K562 (cell line): ENCODE measurements around the gene FRMD3.

Experiments
- ETV1 ChIP-seq: fragments of 450-650 bp; conservative IDR thresholded peaks from 2 replicates; pipeline ENCODE4 v1.6.1; 2016; ENCODE audit warnings: missing genetic modification characterization, control low read depth, low read depth, missing compliant biosample characterization
- RBBP5 ChIP-seq: fragments of 200-600 bp; sonication (generic); IDR thresholded peaks from 2 replicates; pipeline ENCODE4 v1.6.1; 2012; ENCODE audit warnings: borderline replicate concordance, mild to moderate bottlenecking, low read length, control low read depth, inconsistent platforms; ENCODE audit not compliant: insufficient read depth, poor library complexity, severe bottlenecking
- ZNF133 ChIP-seq: fragments of 250-450 bp; sonication (Bioruptor Pico); IDR thresholded peaks from 2 replicates; pipeline ENCODE4 v1.4.0; 2020; ENCODE audit warnings: mild to moderate bottlenecking
- ZNF232 ChIP-seq: sonication (generic); formaldehyde crosslinking; IDR thresholded peaks from 2 replicates; pipeline ENCODE4 v1.8.0; 2022; ENCODE audit warnings: mild to moderate bottlenecking, missing genetic modification reagents
- ZNF707 ChIP-seq: fragments of 250-450 bp; sonication (Bioruptor Pico); conservative IDR thresholded peaks from 2 replicates; pipeline ENCODE4 v1.8.0; 2022; ENCODE audit warnings: inconsistent platforms, mild to moderate bottlenecking, moderate library complexity

- TF ChIP-seq ZNF232 (CRISPR knock-in tag) (no peak), RBBP5 (no peak), ETV1 (no peak), ZNF707 (no peak), ZNF133 (no peak)
These were observed 89.0 kb downstream of the FRMD3 start for GRCh38 chr9:83449166-83449565.
